ENCODE measurements around the gene PLCB3.

PLCB3 gene

GRCh38 chr11:64247729-64248531 is 3.4 kb upstream of the PLCB3 start:
- H3K4me2 ChIP-seq (ENCODE audit: low read length): peak overlapping the region; percentile 98
- peak overlapping the region; percentile 66 for H2AFZ ChIP-seq (ENCODE audit: low read depth, low read length)
- H3K4me1 ChIP-seq (ENCODE audit: low read length): peaks cover 37% of the 10 kb centered on the region
- peak overlapping the region; percentile 89 for H3K4me3 ChIP-seq (ENCODE audit: low read length)
- H3K9ac ChIP-seq (ENCODE audit: low read length): peak overlapping the region; percentile 90
- H4K20me1 ChIP-seq (ENCODE audit: insufficient read depth, low read length): peaks cover 5% of the 10 kb centered on the region; the same call in 1 of the 2 replicates
- no peak for TF ChIP-seq EZH2phosphoT487 (IDR thresholded peaks at IDR 0.05; ENCODE audit: low read depth)
- TF ChIP-seq CTCF (IDR thresholded peaks at IDR 0.05; ENCODE audit: low read depth, low read length): no peak
- H3K27me3 ChIP-seq (ENCODE audit: low read depth, low read length): no peaks in the 10 kb centered on the region
- no peaks in the 10 kb centered on the region for H3K9me3 ChIP-seq (ENCODE audit: insufficient read depth, low read length)
- H3K27ac ChIP-seq (ENCODE audit: low read length): peak overlapping the region; percentile 78
- peaks cover 14% of the 10 kb centered on the region for H3K36me3 ChIP-seq (replicated peaks; ENCODE audit: low read depth, low read length)
- H3K79me2 ChIP-seq (ENCODE audit: low read length): peaks cover 55% of the 10 kb centered on the region

DNA sequence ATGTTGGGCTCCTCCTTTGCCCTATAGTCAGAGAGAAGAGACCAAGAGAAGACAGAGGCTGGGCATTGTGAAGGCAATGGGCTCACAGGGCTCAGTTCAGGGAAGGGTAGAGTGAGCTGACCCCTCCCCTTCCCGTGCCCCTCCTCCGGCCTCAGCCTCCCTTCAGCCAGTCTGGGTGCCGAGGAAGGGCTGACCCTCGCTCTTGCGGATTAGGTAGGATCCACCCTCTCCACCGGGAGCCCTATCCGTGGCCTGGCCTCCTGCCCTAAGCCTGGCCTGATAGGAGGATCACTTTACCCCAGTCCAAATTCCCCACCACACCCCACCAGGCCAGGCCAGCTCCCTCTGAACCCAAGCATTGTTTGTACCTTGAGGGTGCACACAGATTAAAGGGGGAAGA is 2.8 kb upstream of the PLCB3 start:
- Histone ChIP-seq H3K9me3 (ENCODE audit: insufficient read depth, low read length) (no peaks in the 10 kb centered on the region), H3K27ac (ENCODE audit: low read length) (no peak overlapping the region), H4K20me1 (ENCODE audit: insufficient read depth, low read length) (peaks cover 8% of the 10 kb centered on the region; the same call in 1 of the 2 replicates), H2AFZ (ENCODE audit: low read depth, low read length) (no peak overlapping the region), H3K36me3 (replicated peaks; ENCODE audit: low read depth, low read length) (peaks cover 7% of the 10 kb centered on the region), H3K4me3 (ENCODE audit: low read length) (no peak overlapping the region), H3K27me3 (ENCODE audit: low read depth, low read length) (no peaks in the 10 kb centered on the region), H3K4me2 (ENCODE audit: low read length) (no peak overlapping the region), H3K4me1 (ENCODE audit: low read length) (peaks cover 38% of the 10 kb centered on the region), H3K9ac (ENCODE audit: low read length) (no peak overlapping the region), H3K79me2 (ENCODE audit: low read length) (peaks cover 55% of the 10 kb centered on the region)
- TF ChIP-seq EZH2phosphoT487 (IDR thresholded peaks at IDR 0.05; ENCODE audit: low read depth) (no peak), CTCF (IDR thresholded peaks at IDR 0.05; ENCODE audit: low read depth, low read length) (no peak)

DNA sequence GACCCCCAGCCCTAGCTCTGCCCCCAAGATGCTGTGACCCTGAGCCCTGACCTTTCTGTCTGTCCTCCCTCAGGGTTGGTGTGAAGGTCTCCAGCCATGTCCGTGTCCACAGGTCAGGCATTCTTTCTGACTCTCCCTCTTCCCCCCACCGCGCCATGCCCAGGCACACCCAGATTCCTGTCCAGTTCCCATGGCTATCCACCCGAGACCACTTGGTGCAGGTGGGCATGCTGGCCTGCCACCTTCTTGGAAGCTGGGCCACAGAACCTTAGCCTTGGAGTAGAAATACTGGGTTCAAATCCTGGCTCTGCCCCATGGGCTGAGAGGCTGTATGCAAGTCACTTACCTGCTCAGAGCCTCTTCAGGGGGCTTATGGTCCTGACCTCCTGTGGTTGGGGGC is 2.3 kb upstream of the PLCB3 start:
- no peak overlapping the region for H3K27ac ChIP-seq (ENCODE audit: low read length)
- H3K9ac ChIP-seq (ENCODE audit: low read length): no peak overlapping the region
- H3K36me3 ChIP-seq (replicated peaks; ENCODE audit: low read depth, low read length): peaks cover 2% of the 10 kb centered on the region
- H3K4me2 ChIP-seq (ENCODE audit: low read length): no peak overlapping the region
- H3K4me3 ChIP-seq (ENCODE audit: low read length): no peak overlapping the region
- peaks cover 40% of the 10 kb centered on the region for H3K4me1 ChIP-seq (ENCODE audit: low read length)
- H3K27me3 ChIP-seq (ENCODE audit: low read depth, low read length): no peaks in the 10 kb centered on the region
- H3K79me2 ChIP-seq (ENCODE audit: low read length): peaks cover 52% of the 10 kb centered on the region
- TF ChIP-seq CTCF (IDR thresholded peaks at IDR 0.05; ENCODE audit: low read depth, low read length) (no peak), EZH2phosphoT487 (IDR thresholded peaks at IDR 0.05; ENCODE audit: low read depth) (no peak)
- H4K20me1 ChIP-seq (ENCODE audit: insufficient read depth, low read length): peaks cover 11% of the 10 kb centered on the region; the same call in 1 of the 2 replicates
- no peak overlapping the region for H2AFZ ChIP-seq (ENCODE audit: low read depth, low read length)
- H3K9me3 ChIP-seq (ENCODE audit: insufficient read depth, low read length): no peaks in the 10 kb centered on the region

- H3K27me3 ChIP-seq (ENCODE audit: low read depth, low read length): no peaks in the 10 kb centered on the region
- peak overlapping the region; percentile 92; the same call in 1 of the 2 replicates for H3K4me2 ChIP-seq (ENCODE audit: low read length)
- H3K79me2 ChIP-seq (ENCODE audit: low read length): peaks cover 45% of the 10 kb centered on the region
- H3K4me1 ChIP-seq (ENCODE audit: low read length): peaks cover 39% of the 10 kb centered on the region
- no peak overlapping the region for H2AFZ ChIP-seq (ENCODE audit: low read depth, low read length)
- H3K36me3 ChIP-seq (replicated peaks; ENCODE audit: low read depth, low read length): no peaks in the 10 kb centered on the region
- no peak overlapping the region for H3K27ac ChIP-seq (ENCODE audit: low read length)
- H4K20me1 ChIP-seq (ENCODE audit: insufficient read depth, low read length): peaks cover 11% of the 10 kb centered on the region; the same call in 1 of the 2 replicates
- no peaks in the 10 kb centered on the region for H3K9me3 ChIP-seq (ENCODE audit: insufficient read depth, low read length)
- no peak overlapping the region for H3K9ac ChIP-seq (ENCODE audit: low read length)
- H3K4me3 ChIP-seq (ENCODE audit: low read length): no peak overlapping the region
- no peak for TF ChIP-seq EZH2phosphoT487 (IDR thresholded peaks at IDR 0.05; ENCODE audit: low read depth)
- no peak for TF ChIP-seq CTCF (IDR thresholded peaks at IDR 0.05; ENCODE audit: low read depth, low read length)
These were observed 1.5 kb upstream of the PLCB3 start for GRCh38 chr11:64249563-64250414.

All from OCI-LY3 (cell line).